ENCODE measurements around the gene ZNF768. TPM values are rescaled to one million over a fixed set of nuclear protein-coding genes. Genes with fewer than 3 reads are reported as not detected.

ZNF768 gene
- total RNA-seq, 4 donors from 2014 or later, result 27.4 to 44.9 (median 32.3) TPM

- H3K4me3 ChIP-seq (replicated peaks in 1 of 3), result no peak overlapping the region
- no peaks in the 10 kb centered on the region for H3K9me3 ChIP-seq
- H3K4me1 ChIP-seq, result no peaks in the 10 kb centered on the region
- no peak overlapping the region for H3K27ac ChIP-seq
- 57 to 66% methylated on average over 3 of the region's 3 CpGs for WGBS, 2 donors
- H3K27me3 ChIP-seq, result no peaks in the 10 kb centered on the region
- DNase-seq, result no peak
- TF ChIP-seq CTCF (IDR thresholded peaks at IDR 0.05) (no peak), POLR2A (IDR thresholded peaks at IDR 0.05) (no peak)
- H3K36me3 ChIP-seq, result no peaks in the 10 kb centered on the region
- intact Hi-C loops (cut with DNase I), result no loop called here
These were observed 49.4 kb downstream of the ZNF768 start for GRCh38 chr16:30476991-30477390.

- no peaks in the 10 kb centered on the region for H3K9me3 ChIP-seq
- no peaks in the 10 kb centered on the region for H3K36me3 ChIP-seq
- no peak overlapping the region for H3K4me3 ChIP-seq (replicated peaks in 1 of 3)
- no peak overlapping the region for H3K27ac ChIP-seq
- 73 to 82% methylated on average over 7 of the region's 7 CpGs for WGBS, 2 donors
- intact Hi-C loops (cut with DNase I), result no loop called here
- TF ChIP-seq CTCF (IDR thresholded peaks at IDR 0.05), result no peak
- no peak for TF ChIP-seq POLR2A (IDR thresholded peaks at IDR 0.05)
- H3K4me1 ChIP-seq, result no peaks in the 10 kb centered on the region
- H3K27me3 ChIP-seq, result no peaks in the 10 kb centered on the region
- DNase-seq, result no peak
These were observed 51.7 kb downstream of the ZNF768 start for GRCh38 chr16:30474684-30475083.

- no peaks in the 10 kb centered on the region for H3K9me3 ChIP-seq
- no peak overlapping the region for H3K27ac ChIP-seq
- H3K36me3 ChIP-seq, result no peaks in the 10 kb centered on the region
- 9 to 17% methylated on average over 8 to 17 of the region's 35 CpGs for WGBS, 2 donors
- no peaks in the 10 kb centered on the region for H3K27me3 ChIP-seq
- no peak for TF ChIP-seq POLR2A (IDR thresholded peaks at IDR 0.05)
- no peak for TF ChIP-seq CTCF (IDR thresholded peaks at IDR 0.05)
- no peaks in the 10 kb centered on the region for H3K4me1 ChIP-seq
- no peak overlapping the region for H3K4me3 ChIP-seq (replicated peaks in 1 of 3)
- intact Hi-C loops (cut with DNase I), result no loop called here
- DNase-seq, result no peak
These were observed 52.3 kb downstream of the ZNF768 start for GRCh38 chr16:30474074-30474452.

Small RNAs within 50 kb of the gene (microRNA-seq; reads per million reads assigned to microRNA genes)
- gene MIR4518, result not detected

Small RNAs within 50 kb of the gene (small RNA-seq; reads per million reads assigned to genes)
- not detected for gene MIR4518
- gene RNU7-61P, result not detected

Other genes starting within 250 kb of the ZNF768 start
- gene CD2BP2, start 171.3 kb downstream of the ZNF768 start, total RNA-seq, result 10 to 100 TPM; 39.1 to 68.5 (median 56.1) TPM
- 10 to 100 TPM; 26.6 to 38.1 (median 33.5) TPM for gene TBC1D10B, start 156.1 kb downstream of the ZNF768 start, total RNA-seq
- not detected for gene MYL11, start 151.8 kb downstream of the ZNF768 start, total RNA-seq
- 1 to 10 TPM in 3 of 4 donors, under 1 TPM in 1; 0.56 to 3.4 (median 1.4) TPM for gene SEPTIN1, start 144.0 kb downstream of the ZNF768 start, total RNA-seq
- 10 to 100 TPM in 2 of 4 donors, 1 to 10 TPM in 2; 8.5 to 12.2 (median 9.4) TPM for gene ZNF48, start 131.1 kb downstream of the ZNF768 start, total RNA-seq
- gene ZNF771, start 119.0 kb downstream of the ZNF768 start, total RNA-seq, result 10 to 100 TPM in 3 of 4 donors, 1 to 10 TPM in 1; 9.1 to 29.5 (median 19.1) TPM
- gene DCTPP1, start 96.5 kb downstream of the ZNF768 start, total RNA-seq, result 10 to 100 TPM; 18.8 to 26.4 (median 22.5) TPM
- gene SEPHS2, start 80.7 kb downstream of the ZNF768 start, total RNA-seq, result 10 to 100 TPM; 34.5 to 41.3 (median 39.9) TPM
- gene ITGAL, start 53.8 kb downstream of the ZNF768 start, total RNA-seq, result 1 to 10 TPM in 3 of 4 donors, under 1 TPM in 1; 0.56 to 4.6 (median 2.8) TPM
- 10 to 100 TPM; 13.6 to 30.7 (median 21.8) TPM for gene ZNF747, start 8.3 kb upstream of the ZNF768 start, total RNA-seq
- gene ZNF764, start 31.8 kb upstream of the ZNF768 start, total RNA-seq, result 10 to 100 TPM in 3 of 4 donors, 1 to 10 TPM in 1; 9.3 to 15.4 (median 11.8) TPM
- gene ZNF688, start 45.1 kb upstream of the ZNF768 start, total RNA-seq, result 10 to 100 TPM; 10.6 to 26.1 (median 16.5) TPM
- gene ZNF785, start 59.1 kb upstream of the ZNF768 start, total RNA-seq, result 10 to 100 TPM; 10.3 to 16.9 (median 12.4) TPM
- gene ZNF689, start 83.8 kb upstream of the ZNF768 start, total RNA-seq, result 10 to 100 TPM in 3 of 4 donors, 1 to 10 TPM in 1; 9.7 to 14.7 (median 11.8) TPM
- 10 to 100 TPM; 26.5 to 44.7 (median 34.7) TPM for gene PRR14, start 124.4 kb upstream of the ZNF768 start, total RNA-seq
- 10 to 100 TPM; 35.6 to 56.8 (median 42.1) TPM for gene FBRS, start 131.9 kb upstream of the ZNF768 start, total RNA-seq
- 10 to 100 TPM; 32.9 to 57.7 (median 50.7) TPM for gene SRCAP, start 172.6 kb upstream of the ZNF768 start, total RNA-seq
- 10 to 100 TPM; 28.1 to 52.8 (median 42.3) TPM for gene PHKG2, start 221.9 kb upstream of the ZNF768 start, total RNA-seq
- gene CFAP119, start 235.5 kb upstream of the ZNF768 start, total RNA-seq, result 10 to 100 TPM in 3 of 4 donors, 1 to 10 TPM in 1; 9.6 to 24.7 (median 15.5) TPM
- gene RNF40, start 235.8 kb upstream of the ZNF768 start, total RNA-seq, result 100 to 1,000 TPM; 105 to 147 (median 113) TPM

All from thyroid gland (tissue), 4 donors.